Stimulated activated naive CD8-positive, alpha-beta T cell treated with anti-CD3 and anti-CD28 coated beads, Interleukin-15, Interleukin-2, amounts not matched to agents 100 ng/mL and 50 ng/mL, for 24 hours (primary cell): ENCODE measurements around the gene COX6A2.
A peak's percentile ranks its signal among the peaks of the same experiment; 100 is the strongest.
"Not testable (repeated sequence)": the region's sequence is repeated elsewhere in the genome, so short reads cannot be mapped to it uniquely, and the experiment has no call there.

ENCODE experiments used
- H3K27ac Mint-ChIP-seq: one replicate; pipeline ENCODE4 v1.8.0; 2021; ENCODE audit warnings: mild to moderate bottlenecking, mixed read lengths
- H3K27me3 Mint-ChIP-seq: one replicate; pipeline ENCODE4 v1.8.0; 2021; ENCODE audit warnings: mixed read lengths
- H3K36me3 Mint-ChIP-seq: one replicate; pipeline ENCODE4 v1.8.0; 2021; ENCODE audit warnings: low read depth, mixed read lengths
- H3K4me1 Mint-ChIP-seq: one replicate; pipeline ENCODE4 v1.8.0; 2021; ENCODE audit warnings: low read depth, mixed read lengths
- H3K4me3 Mint-ChIP-seq: one replicate; pipeline ENCODE4 v1.8.0; 2021; ENCODE audit warnings: mild to moderate bottlenecking, mixed read lengths
- H3K9me3 Mint-ChIP-seq: one replicate; pipeline ENCODE4 v1.8.0; 2021; ENCODE audit warnings: mixed read lengths

COX6A2 gene

DNA sequence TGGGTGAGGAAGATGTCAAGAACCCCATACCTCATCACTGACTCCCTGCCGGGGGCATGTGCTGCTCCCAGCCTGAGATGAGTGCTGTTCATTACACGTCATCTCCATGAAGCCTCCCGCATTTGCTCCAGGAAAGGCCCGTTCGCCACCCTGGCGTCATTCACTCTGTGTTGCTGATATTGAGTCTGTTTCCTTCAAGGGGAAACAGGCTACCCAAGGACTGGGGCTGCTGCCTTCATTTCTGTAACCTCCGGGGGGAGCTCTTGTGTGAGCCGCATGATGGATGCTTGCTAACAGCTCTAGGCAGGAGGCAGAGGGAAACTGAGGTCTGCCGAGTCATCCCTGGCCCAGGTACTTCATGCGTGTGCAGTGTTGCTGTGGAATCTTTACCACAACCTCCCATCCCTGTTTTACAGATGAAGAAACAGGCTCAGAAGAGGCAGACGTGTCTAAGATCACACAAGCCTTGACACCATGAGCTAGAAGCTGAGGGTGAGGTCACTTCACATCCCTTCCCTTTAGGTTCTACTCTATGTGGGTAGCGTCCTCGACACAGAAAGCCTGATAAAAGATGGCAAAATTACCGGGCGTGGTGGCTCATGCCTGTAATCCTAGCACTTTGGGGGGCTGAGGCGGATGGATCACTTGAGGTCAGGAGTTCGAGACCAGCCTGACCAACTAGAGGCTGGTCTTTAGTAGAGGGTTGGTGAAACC is 27.6 kb upstream of the COX6A2 start:
- Mint-ChIP-seq H3K27me3 (no peaks in the 10 kb centered on the region), H3K4me1 (peaks cover 60% of the 10 kb centered on the region), H3K36me3 (peaks cover 24% of the 10 kb centered on the region), H3K9me3 (no peaks in the 10 kb centered on the region), H3K27ac (peak overlapping the region; percentile 61), H3K4me3 (peak overlapping the region; percentile 71)

DNA sequence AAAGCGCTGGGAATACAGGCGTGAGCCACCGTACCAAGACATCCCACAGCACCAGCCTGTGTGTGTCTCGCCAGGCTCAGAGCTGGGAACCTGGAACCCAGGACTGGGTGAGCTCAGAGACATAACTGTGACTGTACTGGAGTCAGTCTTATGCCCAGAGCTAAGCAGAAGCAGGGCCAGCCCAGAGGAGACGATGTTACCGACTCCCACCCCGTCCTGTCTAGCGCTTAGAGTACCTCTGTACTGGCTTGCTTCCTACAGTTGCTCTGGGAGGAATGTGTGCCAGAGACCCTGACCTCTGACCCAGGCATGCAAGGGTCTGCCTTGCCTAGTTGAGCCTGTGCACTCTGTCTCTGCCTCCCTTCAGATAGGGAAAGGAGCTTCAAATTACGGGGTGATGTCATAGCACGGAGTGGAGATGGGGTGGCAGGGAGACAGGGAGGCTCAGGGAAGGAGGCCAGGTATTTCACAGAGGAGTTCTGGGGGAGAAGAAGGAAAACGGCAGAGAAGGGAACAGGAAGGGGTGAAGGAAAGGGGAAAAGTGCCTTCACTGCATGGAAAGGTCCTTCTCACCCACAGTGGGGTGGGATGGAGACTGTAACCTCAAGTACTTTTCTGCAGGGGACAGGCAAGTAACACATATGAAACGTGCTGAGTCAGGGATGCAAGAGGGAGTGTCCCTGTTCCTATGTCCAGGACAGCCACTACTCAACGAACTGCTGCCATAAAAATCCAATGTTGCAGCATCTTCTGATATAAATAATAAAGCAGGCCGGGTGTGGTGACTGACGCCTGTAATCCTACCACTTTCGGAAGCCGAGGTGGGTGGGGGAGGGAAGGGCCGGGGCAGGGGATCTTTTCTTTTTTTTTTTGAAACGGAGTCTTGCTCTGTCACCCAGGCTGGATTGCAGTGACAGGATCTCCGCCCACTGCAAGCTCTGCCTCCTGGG is 25.4 kb upstream of the COX6A2 start:
- Mint-ChIP-seq H3K27me3 (no peaks in the 10 kb centered on the region), H3K27ac (peak overlapping the region; percentile 52), H3K4me1 (peaks cover 51% of the 10 kb centered on the region), H3K9me3 (no peaks in the 10 kb centered on the region), H3K4me3 (no peak overlapping the region), H3K36me3 (peaks cover 24% of the 10 kb centered on the region)

DNA sequence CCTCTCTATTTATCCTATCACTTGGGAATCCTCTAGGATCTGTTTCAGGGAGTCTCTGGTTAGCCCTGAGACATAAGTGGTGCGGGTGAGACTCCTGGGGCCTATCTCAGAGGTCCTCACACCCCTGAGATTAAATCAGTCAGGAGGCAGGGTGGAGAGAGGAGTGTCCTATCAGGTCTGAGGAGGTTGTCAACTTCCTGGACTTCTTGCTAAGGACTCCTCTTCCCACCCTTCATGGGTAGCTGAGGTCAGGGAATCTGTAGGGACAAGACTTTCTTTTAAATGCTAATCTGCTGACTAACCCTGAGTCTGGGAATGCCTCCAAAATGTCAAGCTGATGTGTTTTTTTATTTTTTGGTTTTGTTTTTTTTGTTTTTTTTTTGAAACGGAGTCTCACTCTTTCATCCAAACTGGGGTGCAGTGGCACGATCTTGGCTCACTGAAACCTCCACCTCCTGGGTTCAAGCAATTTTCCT is 24.5 kb upstream of the COX6A2 start:
- Mint-ChIP-seq H3K27ac (no peak overlapping the region), H3K4me1 (peaks cover 45% of the 10 kb centered on the region), H3K27me3 (no peaks in the 10 kb centered on the region)

DNA sequence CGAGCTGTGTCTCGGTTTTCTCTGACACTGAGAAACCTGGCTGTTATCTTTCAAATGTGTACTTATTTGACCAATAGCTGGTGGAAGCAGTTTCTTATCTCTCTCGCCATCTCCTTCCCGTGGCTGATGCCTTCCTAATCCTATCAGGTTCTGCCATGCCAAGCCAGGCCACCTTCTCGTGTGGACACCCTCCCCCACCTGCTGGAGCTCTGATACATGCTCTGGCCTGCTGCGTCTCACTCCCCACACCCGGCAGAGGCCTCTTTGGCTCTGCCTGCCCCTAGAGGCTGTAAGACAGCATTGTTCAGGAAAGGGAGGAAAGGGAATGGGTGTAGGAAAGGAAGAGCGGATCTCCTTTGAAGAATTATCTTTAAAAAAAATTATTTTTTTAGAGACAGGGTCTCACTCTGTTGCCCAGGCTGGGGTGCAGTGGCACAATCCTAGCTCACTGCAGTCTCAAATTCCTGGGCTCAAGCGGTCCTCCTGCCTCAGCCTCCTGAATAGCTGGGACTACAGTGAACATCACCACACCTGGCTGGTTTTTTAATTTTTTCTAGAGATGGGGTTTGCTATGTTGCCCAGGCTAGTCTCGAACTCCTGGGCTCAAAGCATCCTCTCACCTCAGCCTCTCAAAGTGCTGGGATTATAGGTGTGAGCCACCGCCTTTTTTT is 23.7 kb upstream of the COX6A2 start:
- Mint-ChIP-seq H3K9me3 (no peaks in the 10 kb centered on the region), H3K36me3 (peaks cover 18% of the 10 kb centered on the region), H3K27me3 (no peaks in the 10 kb centered on the region), H3K4me3 (no peak overlapping the region), H3K4me1 (peaks cover 36% of the 10 kb centered on the region), H3K27ac (no peak overlapping the region)

More for the DNA sequence above, 24.5 kb upstream of the COX6A2 start:
- no peaks in the 10 kb centered on the region for H3K9me3 Mint-ChIP-seq
- H3K36me3 Mint-ChIP-seq: peaks cover 18% of the 10 kb centered on the region
- H3K4me3 Mint-ChIP-seq: no peak overlapping the region

DNA sequence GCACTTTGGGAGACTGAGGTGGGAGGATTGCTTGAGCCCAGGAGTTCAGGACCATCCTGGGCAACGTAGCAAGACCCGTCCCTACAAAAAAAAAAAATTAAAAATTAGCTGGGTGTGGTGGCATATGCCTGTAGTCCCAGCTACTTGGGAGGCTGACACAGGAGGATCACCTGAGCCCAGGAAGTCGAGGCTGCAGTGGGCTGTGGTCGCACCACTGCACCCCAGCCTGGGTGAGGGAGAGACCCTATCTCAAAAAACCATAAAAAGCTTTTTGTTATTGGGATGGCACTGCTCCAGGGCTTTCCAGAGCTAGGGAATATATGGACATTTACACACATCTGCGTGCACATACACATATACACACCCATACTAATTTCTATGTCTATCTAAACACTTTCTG is 23.0 kb upstream of the COX6A2 start:
- Mint-ChIP-seq H3K27ac (no peak overlapping the region), H3K4me1 (peaks cover 31% of the 10 kb centered on the region), H3K27me3 (no peaks in the 10 kb centered on the region), H3K4me3 (no peak overlapping the region), H3K36me3 (peaks cover 18% of the 10 kb centered on the region), H3K9me3 (no peaks in the 10 kb centered on the region)

DNA sequence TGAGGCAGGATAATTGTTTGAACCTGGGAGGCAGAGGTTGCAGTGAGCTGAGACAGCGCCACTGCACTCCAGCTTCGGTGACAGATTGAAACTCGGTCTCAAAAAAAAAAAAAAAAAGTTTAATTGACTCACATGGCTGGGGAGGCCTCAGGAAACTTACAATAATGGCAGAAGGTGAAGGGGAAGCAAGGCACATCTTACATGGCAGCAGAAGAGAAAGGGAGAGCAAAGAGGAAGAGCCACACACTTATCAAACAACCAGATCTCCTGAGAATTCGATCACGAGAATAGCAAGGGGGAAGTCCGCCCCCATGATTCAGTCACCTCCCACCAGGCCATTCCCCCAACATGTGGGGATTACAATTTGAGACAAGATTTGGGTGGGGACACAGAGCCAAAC is 17.8 kb upstream of the COX6A2 start:
- H3K4me3 Mint-ChIP-seq, H3K4me1 Mint-ChIP-seq, H3K27ac Mint-ChIP-seq, H3K36me3 Mint-ChIP-seq, H3K9me3 Mint-ChIP-seq, H3K27me3 Mint-ChIP-seq: not testable (repeated sequence)

DNA sequence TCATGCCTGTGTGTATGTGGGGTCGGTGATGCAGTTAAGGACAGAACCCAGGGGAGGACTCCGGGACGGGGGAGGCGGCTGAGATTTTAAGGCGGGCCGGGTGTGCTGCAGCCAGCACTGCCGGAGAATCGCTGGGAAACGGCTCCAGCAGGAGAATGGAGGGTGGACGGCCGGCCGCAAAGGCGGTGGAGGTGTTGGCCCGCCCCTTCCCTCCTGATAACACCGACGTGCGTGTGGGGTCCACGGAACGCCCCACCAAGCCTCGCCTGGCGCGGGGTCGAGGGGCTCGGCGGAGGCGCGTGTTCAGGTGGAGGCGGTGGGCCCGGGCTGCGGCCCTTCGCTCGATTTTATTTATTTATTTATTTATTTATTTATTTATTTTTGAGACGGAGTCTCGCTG is 13.8 kb upstream of the COX6A2 start:
- Mint-ChIP-seq H3K9me3 (no peaks in the 10 kb centered on the region), H3K4me3 (peak overlapping the region; percentile 77), H3K27me3 (peaks cover 3% of the 10 kb centered on the region), H3K4me1 (peaks cover 27% of the 10 kb centered on the region), H3K27ac (peak overlapping the region; percentile 80), H3K36me3 (no peaks in the 10 kb centered on the region)

DNA sequence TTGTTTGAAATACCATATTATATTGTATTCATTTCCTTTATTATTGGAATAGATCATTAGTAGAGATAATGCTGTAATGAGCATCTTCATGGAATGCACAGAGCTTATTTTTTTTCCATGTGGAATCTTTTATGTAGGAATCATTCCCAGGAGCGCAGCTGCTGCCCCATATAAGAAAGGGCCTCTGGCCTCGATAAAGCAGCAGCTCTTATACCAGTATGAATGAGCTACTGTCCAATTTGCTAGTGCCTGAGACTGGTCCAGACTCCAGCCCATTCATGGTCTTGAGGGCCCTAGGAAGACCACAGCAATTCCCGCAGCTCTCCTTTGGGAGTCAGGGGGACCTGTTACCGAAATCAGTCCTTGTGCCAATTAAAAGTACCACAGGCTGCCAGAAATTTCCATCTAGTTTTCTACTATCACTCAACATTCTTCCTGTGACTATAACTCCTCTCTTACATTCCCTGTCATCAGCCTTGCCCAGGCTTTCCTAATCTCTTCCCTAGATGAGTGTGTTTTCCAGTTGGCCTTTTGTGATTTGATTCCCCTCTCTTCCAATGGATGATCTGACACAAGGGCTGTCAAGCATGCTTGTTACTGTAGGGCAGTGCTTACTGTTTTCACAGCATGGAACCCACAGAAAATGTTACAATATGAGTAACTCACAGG is 12.5 kb upstream of the COX6A2 start:
- Mint-ChIP-seq H3K4me1 (peaks cover 27% of the 10 kb centered on the region), H3K36me3 (no peaks in the 10 kb centered on the region), H3K9me3 (no peaks in the 10 kb centered on the region), H3K27ac (peak overlapping the region; percentile 3), H3K27me3 (peaks cover 3% of the 10 kb centered on the region), H3K4me3 (no peak overlapping the region)

DNA sequence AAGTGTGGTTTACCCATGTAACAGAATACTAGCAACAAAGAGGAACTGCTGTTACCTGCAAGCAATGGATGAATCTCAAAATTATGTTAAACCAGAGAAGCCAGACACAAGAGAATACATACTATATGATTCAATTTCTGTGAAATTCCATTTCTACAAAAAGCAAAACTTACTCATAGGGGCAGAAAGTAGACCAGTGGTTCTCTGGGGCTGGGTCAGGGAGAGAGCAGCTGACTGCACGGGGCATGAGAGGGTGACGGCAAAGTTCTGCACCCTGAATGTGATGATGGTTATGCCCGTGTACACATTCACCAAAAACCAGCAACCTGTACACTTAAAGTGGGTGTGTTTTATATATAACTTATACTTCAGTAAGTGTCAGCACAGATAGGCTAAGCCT is 11.4 kb upstream of the COX6A2 start:
- H3K9me3 Mint-ChIP-seq: no peaks in the 10 kb centered on the region
- H3K36me3 Mint-ChIP-seq: no peaks in the 10 kb centered on the region
- peaks cover 27% of the 10 kb centered on the region for H3K4me1 Mint-ChIP-seq
- H3K27me3 Mint-ChIP-seq: peaks cover 3% of the 10 kb centered on the region
- H3K4me3 Mint-ChIP-seq: no peak overlapping the region
- no peak overlapping the region for H3K27ac Mint-ChIP-seq

DNA sequence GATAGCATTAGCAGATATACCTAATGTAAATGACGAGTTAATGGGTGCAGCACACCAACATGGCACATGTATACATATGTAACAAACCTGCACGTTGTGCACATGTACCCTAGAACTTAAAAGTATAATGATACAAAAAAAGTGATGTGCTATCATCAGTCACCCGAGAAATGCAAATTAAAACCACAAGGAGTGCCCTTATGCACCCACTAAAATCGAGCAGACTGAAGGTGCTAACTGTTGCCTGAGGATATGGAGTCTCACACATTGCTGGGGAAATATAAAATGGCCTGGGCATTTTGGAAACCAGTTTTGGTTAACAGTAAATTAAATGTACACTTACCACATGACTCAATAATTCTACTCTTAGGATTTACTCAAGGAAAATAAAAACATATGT is 10.9 kb upstream of the COX6A2 start:
- H3K4me3 Mint-ChIP-seq, H3K36me3 Mint-ChIP-seq, H3K9me3 Mint-ChIP-seq, H3K27me3 Mint-ChIP-seq, H3K27ac Mint-ChIP-seq: not testable (repeated sequence)
- H3K4me1 Mint-ChIP-seq: peaks cover 27% of the 10 kb centered on the region

DNA sequence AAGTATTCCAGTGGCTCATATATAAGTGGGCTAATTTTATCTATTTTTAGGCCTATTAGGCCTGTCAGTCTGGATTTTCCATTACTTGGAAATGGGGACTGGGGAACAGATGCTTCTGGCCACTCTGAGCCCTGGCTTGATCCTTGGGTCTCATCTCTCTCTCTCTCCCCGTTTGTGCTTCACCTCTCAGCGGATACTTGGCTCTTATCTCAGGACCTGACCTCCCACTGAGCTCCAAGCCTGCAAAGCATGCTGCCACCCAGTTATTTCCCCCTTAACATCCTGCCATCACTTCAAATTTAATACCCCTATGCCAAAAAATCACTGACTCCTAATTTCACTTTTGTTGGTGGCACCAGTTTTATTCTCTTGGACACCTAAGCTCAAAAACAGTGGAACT is 10.3 kb upstream of the COX6A2 start:
- peaks cover 3% of the 10 kb centered on the region for H3K27me3 Mint-ChIP-seq
- no peaks in the 10 kb centered on the region for H3K36me3 Mint-ChIP-seq
- no peak overlapping the region for H3K27ac Mint-ChIP-seq
- peaks cover 27% of the 10 kb centered on the region for H3K4me1 Mint-ChIP-seq
- H3K4me3 Mint-ChIP-seq: no peak overlapping the region
- H3K9me3 Mint-ChIP-seq: no peaks in the 10 kb centered on the region

DNA sequence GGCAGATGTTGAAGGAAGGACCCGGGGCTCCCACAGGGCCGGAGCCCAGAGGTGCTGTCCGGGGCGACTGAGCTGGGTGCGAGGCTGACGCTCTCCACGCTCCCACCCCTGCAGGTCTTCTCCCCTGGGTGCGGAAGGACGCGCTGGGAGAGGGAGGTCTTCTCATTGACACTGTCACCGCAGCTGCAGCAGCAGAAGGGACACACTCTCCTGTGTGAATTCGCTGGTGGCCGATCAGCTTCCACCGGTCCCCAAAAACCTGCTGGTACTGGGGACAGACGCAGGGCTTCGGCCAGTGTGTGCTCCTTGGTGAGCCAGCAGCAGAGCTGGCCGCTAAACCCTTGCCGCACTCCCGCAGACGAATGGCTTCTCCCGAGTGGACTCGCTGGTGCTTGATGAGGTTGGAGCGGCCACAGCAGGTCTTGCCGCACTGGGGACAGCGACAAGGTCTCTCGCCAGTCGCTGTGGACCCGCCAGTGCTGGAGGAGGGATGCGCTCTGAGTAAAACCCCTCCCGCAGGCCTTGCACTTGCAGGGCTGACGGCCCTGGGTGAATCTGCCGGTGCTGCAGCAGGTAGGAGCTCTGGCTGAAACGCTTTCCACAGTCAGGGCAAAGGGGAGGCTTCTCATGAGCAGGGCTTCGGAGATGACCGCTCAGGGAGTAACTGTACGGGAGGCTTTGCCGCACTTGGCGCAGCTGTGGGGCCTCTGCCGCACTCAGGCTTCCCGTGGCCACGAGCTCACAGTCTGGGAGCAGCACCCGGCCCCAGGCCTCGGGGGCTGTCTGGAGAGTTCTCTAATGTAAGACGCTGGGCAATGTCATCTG is 8.3 kb upstream of the COX6A2 start:
- Mint-ChIP-seq H3K36me3 (no peaks in the 10 kb centered on the region), H3K9me3 (no peaks in the 10 kb centered on the region), H3K4me3 (no peak overlapping the region), H3K4me1 (peaks cover 19% of the 10 kb centered on the region), H3K27me3 (peaks cover 3% of the 10 kb centered on the region), H3K27ac (no peak overlapping the region)

DNA sequence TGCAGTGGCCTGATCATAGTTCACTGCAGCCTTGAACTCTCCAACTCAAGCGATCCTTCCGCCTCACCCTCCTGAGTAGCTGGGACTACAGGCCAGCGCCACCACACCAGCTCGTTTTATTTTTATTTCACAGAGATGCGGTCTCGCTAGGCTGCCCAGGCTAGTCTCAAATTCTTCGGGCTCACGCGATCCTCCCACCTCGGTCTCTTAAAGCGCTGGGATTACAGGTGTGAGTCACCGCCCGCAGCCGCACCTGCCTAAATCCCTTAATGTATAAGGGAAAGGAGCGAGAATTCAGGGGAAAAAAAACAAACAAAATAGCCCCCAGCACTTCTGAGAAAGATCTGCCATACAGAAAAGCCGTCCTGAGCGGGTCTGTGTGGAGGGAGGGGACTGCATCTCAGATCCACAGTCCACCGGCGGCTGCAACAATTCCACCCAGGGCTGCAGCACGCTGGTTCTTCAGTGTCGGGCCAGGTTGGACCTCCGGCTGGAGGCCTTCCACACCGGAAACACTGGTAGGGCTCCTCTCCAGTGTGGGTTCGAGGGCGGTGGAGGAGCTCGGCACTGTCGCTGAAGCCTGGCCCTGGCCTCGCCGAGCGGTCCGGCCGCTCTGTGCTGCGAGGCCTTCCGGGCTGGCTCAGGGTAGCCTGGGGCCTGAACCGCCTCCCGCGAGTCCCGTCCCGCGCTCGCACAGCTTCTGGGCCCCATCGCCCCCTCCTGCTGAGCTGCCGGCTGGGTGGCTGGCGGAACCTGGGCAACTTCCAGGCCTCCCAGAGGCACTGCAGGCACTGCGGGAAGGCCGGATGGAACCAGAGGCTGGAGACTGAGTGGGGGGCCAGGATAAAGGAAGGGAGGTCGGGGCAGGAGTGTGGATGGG is 7.4 kb upstream of the COX6A2 start:
- Mint-ChIP-seq H3K36me3 (no peaks in the 10 kb centered on the region), H3K27ac (no peak overlapping the region), H3K27me3 (no peaks in the 10 kb centered on the region), H3K4me3 (no peak overlapping the region), H3K4me1 (peaks cover 24% of the 10 kb centered on the region), H3K9me3 (no peaks in the 10 kb centered on the region)
